ENCODE measurements around the gene ADA. TPM values are rescaled to one million over a fixed set of nuclear protein-coding genes. Genes with fewer than 3 reads are reported as not detected.
A peak's percentile ranks its signal among the peaks of the same experiment; 100 is the strongest.

ADA gene
- total and polyA plus RNA-seq, 2 of the 13 experiments (the other 11 are each of a cell fraction or from before 2014, with no cell fraction given), result 2.5 to 11.3 TPM

- TF ChIP-seq YEATS4 (CRISPR knock-in tag; IDR thresholded peaks at IDR 0.05; ENCODE audit: borderline replicate concordance) (peak; percentile 36; the same call in 1 of the 2 replicates), ARID4A (CRISPR knock-in tag; IDR thresholded peaks at IDR 0.05; ENCODE audit: borderline replicate concordance) (peak; percentile 58), HMG20A (CRISPR knock-in tag; IDR thresholded peaks at IDR 0.05; ENCODE audit: borderline replicate concordance) (no peak), BHLHE40 (IDR thresholded peaks at IDR 0.05; ENCODE audit: low read length) (no peak), FOSL2 (CRISPR knock-in tag; IDR thresholded peaks at IDR 0.05) (no peak), PAXIP1 (CRISPR knock-in tag; conservative IDR thresholded peaks at IDR 0.05) (no peak; the same call in 1 of the 2 replicates), ZNF18 (CRISPR knock-in tag; IDR thresholded peaks at IDR 0.05; ENCODE audit: insufficient replicate concordance) (peak; percentile 90), PLSCR1 (CRISPR knock-in tag; IDR thresholded peaks at IDR 0.05; ENCODE audit: borderline replicate concordance) (no peak), ZNF260 (CRISPR knock-in tag; IDR thresholded peaks at IDR 0.05; ENCODE audit: borderline replicate concordance, low read depth) (no peak), NR1H2 (CRISPR knock-in tag; IDR thresholded peaks at IDR 0.05; ENCODE audit: borderline replicate concordance, low read depth) (no peak), ZNF354B (CRISPR knock-in tag; IDR thresholded peaks at IDR 0.05) (no peak), ZNF383 (CRISPR knock-in tag; IDR thresholded peaks at IDR 0.05; ENCODE audit: borderline replicate concordance) (peak; percentile 60; the same call in 1 of the 2 replicates), ZBTB8A (CRISPR knock-in tag; IDR thresholded peaks at IDR 0.05; ENCODE audit: borderline replicate concordance, low read depth) (peak; percentile 38; the same call in 1 of the 2 replicates), ARNT2 (CRISPR knock-in tag; IDR thresholded peaks at IDR 0.05; ENCODE audit: low read depth) (peak; percentile 70; the same call in 1 of the 2 replicates), ZNF75D (CRISPR knock-in tag; IDR thresholded peaks at IDR 0.05; ENCODE audit: borderline replicate concordance) (0 out of 2 replicates have a peak, but pooled peaks have one; percentile 65), MED8 (CRISPR knock-in tag; IDR thresholded peaks at IDR 0.05; ENCODE audit: insufficient replicate concordance) (no peak), ARHGAP35 (CRISPR knock-in tag; IDR thresholded peaks at IDR 0.05; ENCODE audit: borderline replicate concordance) (peak; percentile 47; the same call in 1 of the 2 replicates), ZFP1 (CRISPR knock-in tag; IDR thresholded peaks at IDR 0.05) (no peak)
Measured at GRCh38 chr20:44651684-44652423, at the start of gene ADA (continued).

All from HepG2 (cell line).